DND-41 (cell line): ENCODE measurements around the gene CASTOR1.
A peak's percentile ranks its signal among the peaks of the same experiment; 100 is the strongest.

Experiments
- EZH2 ChIP-seq: IDR thresholded peaks from 3 replicates; pipeline ENCODE4 v1.6.1; 2012; ENCODE audit warnings: borderline replicate concordance, low read depth, mild to moderate bottlenecking, moderate library complexity, low read length, inconsistent platforms; ENCODE audit not compliant: severe bottlenecking
- TF ChIP-seq, protein P1 (sequence below): IDR thresholded peaks from 2 replicates; pipeline ENCODE4 v1.5.1; 2012; ENCODE audit warnings: borderline replicate concordance, low read length, moderate library complexity, mild to moderate bottlenecking; ENCODE audit not compliant: poor library complexity, severe bottlenecking; ENCODE audit errors: extremely low read depth

- TF ChIP-seq, protein P1, sequence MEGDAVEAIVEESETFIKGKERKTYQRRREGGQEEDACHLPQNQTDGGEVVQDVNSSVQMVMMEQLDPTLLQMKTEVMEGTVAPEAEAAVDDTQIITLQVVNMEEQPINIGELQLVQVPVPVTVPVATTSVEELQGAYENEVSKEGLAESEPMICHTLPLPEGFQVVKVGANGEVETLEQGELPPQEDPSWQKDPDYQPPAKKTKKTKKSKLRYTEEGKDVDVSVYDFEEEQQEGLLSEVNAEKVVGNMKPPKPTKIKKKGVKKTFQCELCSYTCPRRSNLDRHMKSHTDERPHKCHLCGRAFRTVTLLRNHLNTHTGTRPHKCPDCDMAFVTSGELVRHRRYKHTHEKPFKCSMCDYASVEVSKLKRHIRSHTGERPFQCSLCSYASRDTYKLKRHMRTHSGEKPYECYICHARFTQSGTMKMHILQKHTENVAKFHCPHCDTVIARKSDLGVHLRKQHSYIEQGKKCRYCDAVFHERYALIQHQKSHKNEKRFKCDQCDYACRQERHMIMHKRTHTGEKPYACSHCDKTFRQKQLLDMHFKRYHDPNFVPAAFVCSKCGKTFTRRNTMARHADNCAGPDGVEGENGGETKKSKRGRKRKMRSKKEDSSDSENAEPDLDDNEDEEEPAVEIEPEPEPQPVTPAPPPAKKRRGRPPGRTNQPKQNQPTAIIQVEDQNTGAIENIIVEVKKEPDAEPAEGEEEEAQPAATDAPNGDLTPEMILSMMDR = peak; percentile 7
- TF ChIP-seq EZH2 = no peak
Measured at GRCh38 chr22:30309951-30310741, 20.8 kb upstream of the CASTOR1 start.
